Astrocyte of the hippocampus (primary cell): ENCODE results near the gene OPN1LW.
"Not testable (repeated sequence)": the region's sequence is repeated elsewhere in the genome, so short reads cannot be mapped to it uniquely, and the experiment has no call there.

Experiments
- DNase-seq: peaks from one replicate; pipeline ENCODE4 v3.0.0; 2011; ENCODE audit warnings: low read depth, low spot score

Gene OPN1LW

DNA sequence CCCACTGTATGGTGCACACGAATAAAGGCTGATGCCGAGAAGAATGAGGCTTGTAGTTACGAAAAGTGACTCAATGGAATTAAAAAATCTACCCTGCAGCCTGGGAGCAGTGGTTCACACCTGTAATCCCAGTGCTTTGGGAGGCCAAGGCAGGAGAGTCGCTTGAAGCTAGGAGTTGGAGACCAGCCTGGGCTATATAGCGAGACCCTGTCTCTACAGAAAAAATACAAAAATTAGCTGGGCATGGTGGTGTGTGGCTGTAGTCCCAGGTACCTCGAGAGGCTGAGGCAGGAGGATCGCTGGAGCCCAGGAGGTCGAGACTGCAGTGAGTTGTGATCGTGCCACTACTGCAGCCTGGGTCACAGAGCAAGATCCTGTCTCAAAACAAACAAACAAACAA lies 11.7 kb upstream of the OPN1LW start:
- DNase-seq, result no peak

DNA sequence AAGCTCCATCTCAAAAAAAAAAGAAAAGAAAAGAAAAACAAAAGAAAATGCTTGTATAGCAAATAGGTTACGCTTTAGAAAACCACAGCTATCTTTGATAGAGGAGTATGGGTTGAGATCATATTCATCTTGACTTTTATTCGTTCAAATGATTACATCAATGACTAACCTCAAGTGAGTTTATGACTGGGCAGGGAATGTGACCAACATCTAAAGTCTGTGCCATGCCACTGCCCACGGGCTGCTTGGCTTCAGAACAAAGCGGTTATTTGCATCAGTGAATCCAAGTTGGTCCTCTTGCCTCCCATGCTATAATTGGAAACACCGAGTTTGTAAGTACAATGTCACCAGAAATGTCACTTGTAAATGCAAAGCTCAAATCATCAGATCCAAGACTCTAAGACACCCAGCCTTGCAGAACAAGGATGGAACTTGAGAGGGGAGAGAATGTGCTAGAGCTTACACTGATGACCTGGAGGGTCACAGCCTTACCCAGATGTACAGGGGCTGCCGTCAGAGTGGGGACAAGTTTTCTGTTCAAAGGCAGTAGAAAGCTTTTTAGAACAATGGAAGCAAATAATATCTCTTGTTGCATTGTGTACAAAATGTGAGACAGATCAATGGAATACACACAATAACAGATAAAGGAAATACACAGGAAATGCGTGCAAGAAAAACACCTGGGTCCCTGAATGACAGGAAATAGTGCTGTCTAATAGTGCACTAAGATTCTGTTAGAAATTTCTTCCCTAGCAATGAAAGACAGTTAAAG lies 8.4 kb upstream of the OPN1LW start:
- no peak for DNase-seq

DNA sequence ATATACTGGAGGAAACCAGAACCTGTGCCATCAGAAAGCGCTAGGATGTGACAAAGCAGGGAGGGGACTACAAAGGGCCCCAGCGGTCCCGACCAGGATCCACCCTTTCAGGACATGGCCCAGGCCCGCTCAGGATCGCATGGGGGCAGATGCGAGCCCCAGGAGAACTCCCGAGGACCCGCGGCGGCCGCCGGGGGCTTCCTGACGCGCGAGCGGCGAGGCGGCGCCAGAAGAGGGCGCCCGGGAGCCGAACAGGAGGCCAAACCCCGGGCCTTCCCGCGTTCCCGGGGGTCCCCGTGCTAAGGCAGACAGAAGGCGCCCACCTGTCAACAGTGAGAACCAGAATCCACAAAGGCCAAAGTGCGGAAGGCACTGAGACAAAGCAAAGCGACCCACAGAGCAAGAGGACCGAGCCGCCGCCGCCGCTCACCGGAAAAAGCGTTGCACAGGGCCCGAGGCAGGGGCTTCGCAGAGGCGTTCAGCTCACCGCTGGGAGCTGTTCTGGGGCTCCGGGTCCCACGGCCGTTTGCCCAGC lies 7.3 kb upstream of the OPN1LW start:
- peak; percentile 77 for DNase-seq

DNA sequence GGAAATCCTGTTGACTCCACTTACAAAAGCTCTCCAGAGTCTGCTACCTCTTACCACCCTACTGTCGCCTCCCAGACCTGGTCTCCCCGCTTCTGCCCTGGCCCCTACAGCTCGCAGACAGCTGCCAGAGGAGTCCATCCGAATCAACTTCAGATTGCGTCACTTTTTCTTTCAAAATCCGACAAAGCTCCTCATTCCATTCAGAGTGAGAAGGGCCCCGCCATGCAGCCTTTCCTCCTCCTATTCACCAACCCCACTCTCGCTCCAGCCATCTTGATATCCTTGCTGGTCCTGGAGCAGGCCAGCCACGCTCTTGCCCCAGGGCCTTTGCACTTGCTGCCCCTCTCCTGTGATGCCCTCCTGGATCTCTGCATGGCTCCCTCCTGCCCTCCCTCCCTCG lies 5.2 kb upstream of the OPN1LW start:
- no peak for DNase-seq

DNA sequence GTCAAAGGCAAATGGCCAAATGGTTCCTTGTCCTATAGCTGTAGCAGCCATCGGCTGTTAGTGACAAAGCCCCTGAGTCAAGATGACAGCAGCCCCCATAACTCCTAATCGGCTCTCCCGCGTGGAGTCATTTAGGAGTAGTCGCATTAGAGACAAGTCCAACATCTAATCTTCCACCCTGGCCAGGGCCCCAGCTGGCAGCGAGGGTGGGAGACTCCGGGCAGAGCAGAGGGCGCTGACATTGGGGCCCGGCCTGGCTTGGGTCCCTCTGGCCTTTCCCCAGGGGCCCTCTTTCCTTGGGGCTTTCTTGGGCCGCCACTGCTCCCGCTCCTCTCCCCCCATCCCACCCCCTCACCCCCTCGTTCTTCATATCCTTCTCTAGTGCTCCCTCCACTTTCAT lies 3.8 kb upstream of the OPN1LW start:
- no peak for DNase-seq

DNA sequence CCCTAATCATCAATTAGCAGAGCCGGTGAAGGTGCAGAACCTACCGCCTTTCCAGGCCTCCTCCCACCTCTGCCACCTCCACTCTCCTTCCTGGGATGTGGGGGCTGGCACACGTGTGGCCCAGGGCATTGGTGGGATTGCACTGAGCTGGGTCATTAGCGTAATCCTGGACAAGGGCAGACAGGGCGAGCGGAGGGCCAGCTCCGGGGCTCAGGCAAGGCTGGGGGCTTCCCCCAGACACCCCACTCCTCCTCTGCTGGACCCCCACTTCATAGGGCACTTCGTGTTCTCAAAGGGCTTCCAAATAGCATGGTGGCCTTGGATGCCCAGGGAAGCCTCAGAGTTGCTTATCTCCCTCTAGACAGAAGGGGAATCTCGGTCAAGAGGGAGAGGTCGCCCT lies 3.3 kb upstream of the OPN1LW start:
- no peak for DNase-seq

DNA sequence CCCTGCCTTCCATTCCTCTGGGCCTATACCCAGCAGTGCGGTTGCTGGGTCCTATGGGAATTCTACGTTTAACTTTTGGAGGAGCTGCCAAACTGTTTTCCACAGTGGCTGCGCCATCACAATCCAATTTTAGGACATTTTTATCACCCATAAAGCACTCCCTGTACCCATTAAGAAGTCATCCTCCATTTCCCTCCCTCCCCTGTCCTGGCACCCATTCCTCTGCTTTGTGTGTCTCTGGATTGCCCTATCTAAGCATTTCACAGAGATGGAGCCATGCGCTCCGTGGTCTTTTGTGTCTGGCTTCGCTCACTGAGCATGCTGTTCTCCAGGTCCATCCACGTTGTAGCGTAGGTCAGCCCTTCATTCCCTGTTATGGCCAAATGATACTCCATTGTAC lies 1.7 kb upstream of the OPN1LW start:
- no peak for DNase-seq

DNA sequence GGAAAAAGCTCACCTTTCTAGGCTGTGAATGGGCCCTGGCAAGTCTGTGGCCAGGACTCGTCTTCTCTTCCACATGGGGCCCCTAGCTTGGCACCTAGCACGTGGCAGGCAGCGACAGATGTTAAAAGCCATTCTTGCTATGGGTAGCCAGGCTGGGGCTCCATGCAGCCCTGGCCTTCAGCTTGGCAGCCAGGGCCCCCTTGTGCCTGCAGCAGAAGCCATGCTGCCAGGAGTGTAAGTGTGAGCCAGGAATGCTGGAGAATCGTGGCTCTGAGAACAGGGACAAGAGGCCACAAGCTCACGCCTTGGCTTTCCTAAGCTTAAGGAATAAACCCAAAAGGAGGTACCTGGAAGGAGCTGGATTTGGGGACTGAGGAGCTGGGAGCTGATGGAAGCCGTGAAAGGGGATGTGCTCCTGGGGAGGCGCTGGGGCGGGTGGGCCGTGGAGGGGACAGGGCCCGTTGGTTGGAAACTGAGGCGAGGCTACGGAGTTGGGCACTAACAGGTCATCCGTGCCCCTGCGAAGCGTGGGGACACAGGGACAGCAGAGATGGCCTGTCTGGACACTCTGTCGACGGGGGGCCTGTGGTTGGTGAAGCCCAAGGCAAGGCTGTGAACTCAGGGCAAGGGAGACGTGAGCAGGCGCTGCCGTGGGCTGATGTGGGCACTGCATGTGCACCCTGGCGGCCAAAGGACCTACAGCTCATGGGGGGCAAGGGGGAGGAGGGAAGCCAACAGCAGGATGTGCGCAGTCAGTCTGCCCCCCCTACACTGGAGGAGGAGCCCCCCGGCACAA lies 895 bp upstream of the OPN1LW start:
- no peak for DNase-seq

DNA sequence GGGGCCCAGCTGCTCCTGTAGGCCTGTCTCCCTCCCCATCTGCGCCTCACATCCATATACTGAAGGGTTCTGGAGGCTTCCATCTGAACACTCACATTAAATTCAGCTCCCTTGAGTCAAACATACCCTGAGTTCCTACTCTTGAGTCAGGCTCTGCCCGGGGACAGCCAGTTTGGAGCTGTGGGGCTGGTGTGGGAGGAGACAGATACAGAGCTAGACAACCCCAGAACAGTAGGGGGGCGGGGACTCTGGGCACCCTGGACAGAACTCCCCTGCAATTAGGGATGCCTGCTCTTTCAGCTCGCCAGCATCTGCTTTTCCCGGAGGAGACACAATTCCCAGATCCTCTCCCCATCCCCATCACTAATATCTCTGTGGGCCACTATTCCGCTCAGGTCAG lies 7.0 kb downstream of the OPN1LW start:
- DNase-seq, result not testable (repeated sequence)

DNA sequence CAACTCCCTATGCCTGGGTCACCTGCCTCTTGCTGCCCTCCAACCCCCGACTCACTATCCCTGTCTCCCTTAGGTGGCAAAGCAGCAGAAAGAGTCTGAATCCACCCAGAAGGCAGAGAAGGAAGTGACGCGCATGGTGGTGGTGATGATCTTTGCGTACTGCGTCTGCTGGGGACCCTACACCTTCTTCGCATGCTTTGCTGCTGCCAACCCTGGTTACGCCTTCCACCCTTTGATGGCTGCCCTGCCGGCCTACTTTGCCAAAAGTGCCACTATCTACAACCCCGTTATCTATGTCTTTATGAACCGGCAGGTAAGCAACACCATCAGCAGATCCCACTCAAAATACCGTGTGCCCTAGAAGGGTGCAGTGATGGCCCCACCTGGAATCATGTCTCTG lies 12.2 kb downstream of the OPN1LW start:
- DNase-seq, result not testable (repeated sequence)

DNA sequence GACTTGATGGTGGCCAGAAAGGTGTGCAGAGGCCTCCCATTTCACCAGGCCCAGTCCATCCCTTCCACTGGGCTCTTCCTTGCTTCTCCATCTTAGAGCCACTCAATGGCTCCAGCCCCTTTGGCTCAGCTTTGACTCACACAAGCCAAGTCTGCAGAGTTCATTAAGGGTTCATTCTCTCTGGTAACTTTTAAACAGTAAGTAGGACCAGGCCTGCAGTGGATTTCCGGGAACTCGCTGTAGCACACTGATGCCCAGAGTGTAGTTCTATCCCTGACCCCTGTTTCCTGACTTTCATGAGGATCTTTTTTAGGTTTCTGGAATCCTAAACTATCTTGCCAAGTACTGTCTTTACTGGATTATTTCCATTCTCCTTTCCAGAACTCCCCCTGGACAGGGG lies 13.2 kb downstream of the OPN1LW start:
- DNase-seq, result not testable (repeated sequence)

DNA sequence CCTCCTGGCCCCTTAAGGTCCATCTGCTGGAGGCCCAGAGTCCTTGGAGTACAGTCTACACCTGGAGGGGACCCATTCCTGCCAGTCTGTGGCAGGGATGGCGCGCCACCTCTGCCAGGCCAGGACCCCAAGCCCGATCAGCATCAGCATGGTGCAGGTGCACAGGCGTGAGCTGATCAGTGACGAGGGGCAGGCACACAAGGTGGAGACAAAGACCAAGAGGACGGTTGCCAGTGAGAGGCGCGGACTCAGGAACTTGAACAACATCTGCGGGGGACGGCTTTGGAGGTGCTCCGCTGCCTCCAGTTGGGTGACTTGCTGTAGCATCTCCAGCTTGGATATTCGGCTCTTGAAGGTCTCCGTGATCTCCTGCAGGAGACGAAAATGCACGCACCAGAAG lies 15.3 kb downstream of the OPN1LW start:
- not testable (repeated sequence) for DNase-seq

DNA sequence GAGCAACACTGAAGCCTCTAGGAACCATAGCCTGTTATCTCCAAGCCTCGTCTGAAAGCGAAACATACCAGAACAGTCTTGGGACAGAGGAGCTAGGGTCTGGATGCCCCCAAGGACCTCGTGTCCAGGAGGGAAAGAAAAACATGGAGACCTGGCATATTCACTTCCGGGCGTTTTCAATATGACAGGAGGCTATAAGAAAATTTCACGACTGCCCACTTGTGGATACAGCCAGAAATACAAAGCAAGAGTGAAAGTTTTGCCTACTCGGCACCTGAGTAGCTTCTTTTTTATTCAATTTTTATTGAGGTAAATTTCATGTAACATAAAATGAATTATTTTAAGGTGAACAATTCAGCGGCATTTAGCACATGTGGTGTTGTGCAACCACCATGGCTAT lies 20.9 kb downstream of the OPN1LW start:
- DNase-seq, result not testable (repeated sequence)

DNA sequence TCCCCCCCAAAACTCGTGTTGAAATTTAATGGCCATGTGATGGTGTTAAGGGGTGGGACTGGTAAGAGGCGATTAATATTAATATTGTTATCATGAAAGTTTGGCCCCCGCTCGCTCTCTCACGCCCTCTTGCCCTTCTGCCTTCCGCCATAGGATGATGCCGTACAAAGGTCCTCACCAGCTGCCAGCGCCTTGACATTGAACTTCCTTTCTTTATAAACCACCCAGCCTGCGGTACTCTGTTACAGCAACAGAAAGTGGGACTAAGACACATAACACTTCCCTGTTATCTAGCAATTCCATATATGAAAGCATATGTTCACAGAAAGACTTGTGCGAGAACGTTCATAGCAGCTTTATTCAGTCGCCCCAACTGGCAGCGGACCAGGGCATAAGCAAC lies 24.3 kb downstream of the OPN1LW start:
- DNase-seq, result not testable (repeated sequence)

DNA sequence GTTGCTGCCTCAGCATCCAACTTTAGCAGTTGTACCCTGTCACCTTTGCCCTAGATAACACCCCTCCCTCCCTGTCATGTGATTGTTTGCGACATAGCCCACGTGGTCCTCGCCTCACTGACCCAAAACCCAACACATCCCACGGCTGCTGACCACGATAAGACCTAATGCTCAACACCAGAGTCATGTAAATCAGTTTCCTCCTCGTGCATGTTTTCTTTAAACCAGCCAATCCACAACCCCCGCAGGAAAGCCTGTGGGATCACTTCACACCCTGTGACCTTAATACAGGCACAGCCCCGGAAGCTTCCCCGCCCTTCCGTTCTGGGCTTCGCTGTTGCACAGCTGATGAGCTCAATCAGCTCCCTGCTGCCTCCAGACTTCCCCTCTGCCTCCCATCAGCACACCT lies 28.5 kb downstream of the OPN1LW start:
- not testable (repeated sequence) for DNase-seq

DNA sequence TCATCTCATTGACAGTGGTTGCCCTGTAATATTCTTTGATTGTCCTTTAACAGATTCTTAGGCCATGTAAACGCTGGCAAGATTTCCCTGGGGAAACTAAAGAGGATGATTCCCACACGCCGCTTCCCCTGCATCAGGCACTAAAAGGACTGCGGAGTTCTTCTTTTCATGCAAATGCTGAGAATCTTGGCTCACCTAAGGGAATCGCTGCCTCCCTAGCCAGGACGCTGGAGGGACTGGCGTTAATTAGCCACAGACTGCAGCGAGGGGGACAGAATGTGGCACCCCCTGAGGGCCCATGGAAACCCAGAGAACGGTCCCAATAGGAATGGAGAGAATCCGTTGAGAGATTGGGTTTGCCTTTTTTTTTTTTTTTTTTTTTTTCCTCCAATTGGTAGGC lies 30.3 kb downstream of the OPN1LW start:
- not testable (repeated sequence) for DNase-seq

DNA sequence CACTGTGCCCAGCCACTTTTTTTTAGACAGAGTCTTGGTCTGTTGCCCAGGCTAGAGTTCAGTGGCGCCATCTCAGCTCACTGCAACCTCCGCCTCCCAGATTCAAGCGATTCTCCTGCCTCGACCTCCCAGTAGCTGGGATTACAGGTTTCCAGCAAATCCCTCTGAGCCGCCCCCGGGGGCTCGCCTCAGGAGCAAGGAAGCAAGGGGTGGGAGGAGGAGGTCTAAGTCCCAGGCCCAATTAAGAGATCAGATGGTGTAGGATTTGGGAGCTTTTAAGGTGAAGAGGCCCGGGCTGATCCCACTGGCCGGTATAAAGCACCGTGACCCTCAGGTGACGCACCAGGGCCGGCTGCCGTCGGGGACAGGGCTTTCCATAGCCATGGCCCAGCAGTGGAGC lies 38.3 kb downstream of the OPN1LW start, which contains the start of gene OPN1MW:
TSS of gene OPN1MW (plus strand) at position 301 of the 400 bp plus-strand sequence. CDS start at position 383, 82 bp downstream.
- not testable (repeated sequence) for DNase-seq

DNA sequence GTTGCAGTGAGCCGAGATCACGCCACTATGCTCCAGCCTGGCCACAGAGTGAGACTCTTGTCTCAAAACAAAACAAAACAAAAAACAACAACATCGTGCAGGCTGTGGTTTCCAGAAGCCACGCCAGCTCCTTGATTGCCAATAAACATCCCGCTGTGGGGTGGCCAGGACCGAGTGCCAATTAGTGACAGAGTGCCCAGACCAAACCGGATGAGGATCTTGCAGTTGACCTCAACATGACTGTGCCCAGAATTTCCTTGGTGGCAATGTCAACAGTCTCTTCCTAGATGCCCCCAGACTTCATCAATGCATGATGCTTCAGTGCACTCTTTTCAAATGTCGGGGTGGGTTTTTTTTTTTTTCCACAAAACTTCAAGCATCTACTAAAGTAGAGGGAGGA lies 39.8 kb downstream of the OPN1LW start:
- not testable (repeated sequence) for DNase-seq

DNA sequence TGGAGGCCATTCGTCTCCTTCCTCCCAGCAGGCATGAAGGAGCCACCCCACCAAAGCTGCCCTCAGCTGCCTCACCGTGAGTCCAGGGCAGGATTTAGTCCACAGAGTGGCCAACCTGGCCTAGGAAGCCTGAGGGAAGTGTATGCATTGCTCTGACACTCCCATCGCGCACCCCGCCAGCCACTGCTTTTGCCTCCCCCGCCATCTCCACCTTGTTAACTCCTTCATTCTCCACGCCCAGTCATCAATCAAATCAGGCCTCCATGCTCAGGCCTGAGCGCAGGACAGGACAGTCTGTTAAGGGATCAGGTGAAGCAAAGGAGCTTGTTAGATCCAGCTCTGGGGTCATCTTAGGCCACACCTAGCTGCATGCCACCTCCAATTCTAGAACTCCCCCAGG lies 48.8 kb downstream of the OPN1LW start:
- not testable (repeated sequence) for DNase-seq

DNA sequence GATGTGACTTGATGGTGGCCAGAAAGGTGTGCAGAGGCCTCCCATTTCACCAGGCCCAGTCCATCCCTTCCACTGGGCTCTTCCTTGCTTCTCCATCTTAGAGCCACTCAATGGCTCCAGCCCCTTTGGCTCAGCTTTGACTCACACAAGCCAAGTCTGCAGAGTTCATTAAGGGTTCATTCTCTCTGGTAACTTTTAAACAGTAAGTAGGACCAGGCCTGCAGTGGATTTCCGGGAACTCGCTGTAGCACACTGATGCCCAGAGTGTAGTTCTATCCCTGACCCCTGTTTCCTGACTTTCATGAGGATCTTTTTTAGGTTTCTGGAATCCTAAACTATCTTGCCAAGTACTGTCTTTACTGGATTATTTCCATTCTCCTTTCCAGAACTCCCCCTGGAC lies 50.3 kb downstream of the OPN1LW start:
- DNase-seq, result not testable (repeated sequence)

DNA sequence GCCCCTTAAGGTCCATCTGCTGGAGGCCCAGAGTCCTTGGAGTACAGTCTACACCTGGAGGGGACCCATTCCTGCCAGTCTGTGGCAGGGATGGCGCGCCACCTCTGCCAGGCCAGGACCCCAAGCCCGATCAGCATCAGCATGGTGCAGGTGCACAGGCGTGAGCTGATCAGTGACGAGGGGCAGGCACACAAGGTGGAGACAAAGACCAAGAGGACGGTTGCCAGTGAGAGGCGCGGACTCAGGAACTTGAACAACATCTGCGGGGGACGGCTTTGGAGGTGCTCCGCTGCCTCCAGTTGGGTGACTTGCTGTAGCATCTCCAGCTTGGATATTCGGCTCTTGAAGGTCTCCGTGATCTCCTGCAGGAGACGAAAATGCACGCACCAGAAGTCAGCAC lies 52.4 kb downstream of the OPN1LW start:
- not testable (repeated sequence) for DNase-seq
